HG02678 (cell line): Measurements from ENCODE around the gene KPNB1.
"Not testable (repeated sequence)": the region's sequence is repeated elsewhere in the genome, so short reads cannot be mapped to it uniquely, and the experiment has no call there.

Experiments used
- ATAC-seq: cut with Tn5 transposase; IDR thresholded peaks from one replicate; pipeline ENCODE4 v1.9.1; 2021; ENCODE audit warnings: mild to moderate bottlenecking, moderate library complexity; ENCODE audit not compliant: unreplicated experiment

The KPNB1 gene

GRCh38 chr17:47676510-47677165, 26.9 kb downstream of the KPNB1 start:
- no peak for ATAC-seq

DNA sequence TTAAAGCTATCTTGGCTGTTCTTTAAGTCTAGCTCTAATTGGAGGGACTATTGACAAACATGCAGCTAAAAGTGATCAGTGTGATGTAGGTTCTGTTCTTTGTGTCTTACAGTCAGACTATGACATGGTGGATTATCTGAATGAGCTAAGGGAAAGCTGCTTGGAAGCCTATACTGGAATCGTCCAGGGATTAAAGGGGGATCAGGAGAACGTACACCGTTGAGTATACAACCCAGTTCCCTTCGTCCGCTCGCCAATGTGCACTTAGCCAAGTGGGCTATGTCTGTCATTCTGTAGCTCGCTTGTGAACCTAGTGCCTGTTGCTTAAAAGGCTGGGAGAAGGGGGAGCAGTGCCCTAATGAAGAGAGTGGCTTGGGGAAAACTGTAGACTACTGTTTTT, 28.5 kb downstream of the KPNB1 start:
- no peak for ATAC-seq

DNA sequence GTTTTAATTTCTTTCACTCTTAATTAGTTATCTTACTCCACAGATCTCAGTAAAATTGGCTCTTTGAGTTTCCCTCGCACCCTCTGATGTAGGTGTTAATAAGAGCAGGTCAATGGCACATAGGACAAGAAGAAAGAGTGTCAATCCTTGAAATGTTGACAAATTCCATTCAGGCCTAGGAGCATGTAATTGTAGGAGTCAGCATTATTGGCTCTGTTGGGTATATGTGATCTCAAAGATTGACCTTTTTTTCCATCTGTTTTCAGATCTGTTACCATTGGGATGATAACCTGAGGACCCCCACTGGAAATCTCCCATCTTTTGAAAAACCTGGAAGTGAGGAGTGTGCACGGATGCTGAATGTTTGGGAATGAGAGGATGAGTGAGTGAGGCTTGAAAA, 32.4 kb downstream of the KPNB1 start:
- no peak for ATAC-seq

DNA sequence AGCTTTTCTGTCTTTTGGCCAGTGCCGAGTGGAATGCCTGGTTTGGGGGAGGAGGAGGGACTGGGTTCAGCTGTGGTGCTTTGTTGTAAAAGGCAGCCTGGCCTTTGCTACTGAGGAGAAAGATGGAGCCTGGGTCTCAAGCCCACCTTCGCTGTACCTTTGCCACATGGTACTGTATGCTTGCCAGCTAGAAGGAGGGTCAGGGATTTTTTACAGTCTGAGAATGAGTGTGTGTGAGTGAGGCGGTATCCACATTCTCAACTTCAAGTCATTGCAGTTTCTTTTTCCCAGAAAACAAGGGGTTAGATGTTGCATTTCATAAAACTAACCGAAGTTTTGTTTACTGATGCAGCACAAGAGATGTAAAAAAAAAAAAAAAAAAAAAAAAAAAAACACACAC, 33.0 kb downstream of the KPNB1 start:
- not testable (repeated sequence) for ATAC-seq

- ATAC-seq = no peak
These were observed 34.3 kb downstream of the KPNB1 start for GRCh38 chr17:47684025-47684424.

DNA sequence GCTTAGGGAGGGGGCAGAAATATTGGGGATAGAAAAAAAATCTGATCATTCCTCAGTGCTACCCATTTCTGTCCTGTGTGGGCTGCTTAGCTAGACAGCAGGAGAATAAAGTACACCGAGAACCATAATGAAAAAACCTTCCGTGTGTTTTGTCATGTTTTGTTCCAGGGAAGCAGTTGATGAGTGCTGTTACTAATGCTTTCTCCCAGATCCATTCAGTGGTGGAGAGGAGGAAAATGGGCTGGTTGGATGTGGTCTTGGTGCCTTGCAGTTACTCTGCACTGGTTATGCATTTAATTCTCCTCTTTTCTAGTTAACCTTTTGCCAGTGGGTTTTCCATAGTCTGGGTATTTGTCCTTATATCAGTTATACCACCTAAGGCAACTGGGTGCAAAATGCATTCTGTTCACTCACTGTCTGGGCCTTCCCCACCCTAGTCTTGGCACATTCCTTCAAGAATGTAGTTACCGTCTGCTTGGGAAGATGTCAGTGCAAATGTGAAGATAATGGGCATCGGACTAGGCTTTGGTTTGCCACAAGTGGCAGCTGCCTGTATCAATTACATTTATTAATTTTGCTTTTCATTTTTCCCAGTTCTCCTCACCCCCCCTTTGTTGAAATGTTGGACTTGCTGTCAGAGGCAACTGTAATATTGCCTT, 34.9 kb downstream of the KPNB1 start:
- no peak for ATAC-seq

DNA sequence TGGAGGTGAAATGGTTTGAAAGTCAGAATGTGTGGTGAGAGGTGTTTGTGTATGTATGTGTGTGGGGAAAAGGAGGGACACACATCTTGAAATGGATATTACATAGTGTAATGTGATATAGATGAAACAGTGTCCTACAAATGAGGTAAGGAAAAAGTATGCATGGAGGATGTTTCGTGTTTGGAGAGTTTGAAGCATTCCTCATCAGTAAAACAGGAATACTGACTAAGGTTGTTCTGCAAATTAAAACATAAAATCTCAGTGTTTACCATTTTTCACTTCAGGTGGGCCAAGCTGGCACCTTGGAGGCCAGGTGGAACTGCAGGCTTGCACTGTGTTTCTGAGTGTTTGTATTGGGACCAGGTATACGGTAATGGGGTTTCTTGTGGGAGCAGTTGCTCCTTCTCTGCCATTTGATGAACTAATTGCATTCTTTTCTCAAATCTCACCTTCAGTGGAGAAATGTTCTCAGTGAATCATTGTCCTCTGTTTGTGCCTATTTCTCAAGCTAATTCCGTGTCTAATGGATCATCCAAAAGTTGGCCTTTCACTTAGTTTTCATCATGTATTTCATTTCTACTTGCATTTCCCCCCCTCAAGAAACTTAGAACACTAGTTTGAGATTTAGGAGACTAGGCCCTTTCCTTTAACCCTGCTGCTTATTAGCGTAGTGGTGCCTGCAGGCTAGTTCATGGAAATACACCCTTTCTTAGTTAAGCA, 36.0 kb downstream of the KPNB1 start:
- no peak for ATAC-seq

DNA sequence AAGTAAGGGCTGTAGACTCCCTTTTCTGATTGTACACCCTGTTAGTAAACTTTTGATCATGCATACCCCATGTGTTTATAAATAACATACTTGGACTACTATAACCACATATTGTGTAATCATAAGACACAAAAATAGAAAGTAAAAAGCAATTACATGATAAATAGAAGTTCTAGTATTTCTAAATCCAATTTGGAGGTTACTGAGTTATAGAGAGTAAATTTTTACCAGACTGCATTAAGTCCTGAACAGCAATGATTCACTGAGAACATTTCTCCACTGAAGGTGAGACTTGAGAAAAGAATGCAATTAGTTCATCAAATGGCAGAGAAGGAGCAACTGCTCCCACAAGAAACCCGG, 36.5 kb downstream of the KPNB1 start:
- ATAC-seq = no peak

GRCh38 chr17:47686664-47687327, 37.1 kb downstream of the KPNB1 start:
- no peak for ATAC-seq

- no peak for ATAC-seq
These were observed 37.6 kb downstream of the KPNB1 start for GRCh38 chr17:47687328-47687690.

- no peak for ATAC-seq
These were observed 38.0 kb downstream of the KPNB1 start for GRCh38 chr17:47687748-47688147.

DNA sequence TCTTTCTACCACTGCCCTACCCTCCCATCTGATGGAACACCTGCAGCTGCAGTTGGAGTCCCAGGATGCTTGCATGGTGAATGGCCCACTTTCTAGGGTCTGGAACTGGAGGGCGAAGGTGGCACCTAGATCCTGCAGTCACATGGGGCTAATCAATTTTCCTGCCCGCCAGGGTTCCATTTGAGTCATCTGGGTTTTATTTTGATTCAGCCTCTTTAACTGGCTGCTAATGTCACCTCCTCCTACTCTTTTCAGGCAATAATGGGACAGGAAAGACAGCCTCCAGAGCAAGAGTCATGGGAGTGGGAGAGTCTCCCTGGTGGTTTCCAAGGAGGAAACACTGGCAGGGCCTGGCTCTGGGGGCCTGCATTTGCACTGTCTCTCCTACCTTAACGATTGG, 40.4 kb downstream of the KPNB1 start:
- ATAC-seq = no peak

DNA sequence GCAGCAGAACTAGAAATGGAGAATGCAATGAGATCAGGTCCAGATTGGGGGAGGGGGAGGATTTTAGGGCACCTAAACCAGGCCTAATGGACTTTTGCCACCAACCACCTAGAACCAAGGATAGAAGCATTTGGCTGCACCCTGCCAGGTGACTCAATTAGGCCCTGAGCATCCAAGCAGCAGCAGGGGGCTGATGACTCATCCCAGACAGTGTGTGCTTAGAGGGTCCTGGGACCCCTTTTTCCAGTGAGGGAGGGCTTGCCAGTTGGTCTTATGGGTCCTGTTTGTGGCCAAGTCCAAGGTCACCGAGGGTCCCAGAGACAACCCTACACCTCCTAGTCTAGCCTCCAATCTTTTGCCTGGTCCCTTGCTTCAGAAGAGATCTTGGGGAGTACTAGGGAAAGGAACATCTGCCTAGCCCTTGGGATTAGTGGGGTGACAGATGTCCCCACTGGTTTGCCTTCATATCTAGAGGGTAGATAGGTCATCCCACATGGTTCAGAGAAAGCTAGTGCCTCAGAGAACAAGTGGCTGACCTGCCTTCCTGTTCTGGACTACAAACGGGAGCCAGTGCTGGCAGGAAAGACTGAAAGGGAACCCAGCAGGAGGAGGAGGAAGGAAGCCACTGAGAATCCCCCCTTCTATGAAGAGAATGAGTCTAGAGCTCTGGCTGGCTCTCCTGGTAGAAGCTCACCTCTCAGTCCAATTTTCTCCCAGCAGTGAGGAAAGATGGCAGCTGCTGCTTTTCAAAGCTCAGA, 42.6 kb downstream of the KPNB1 start:
- no peak for ATAC-seq

DNA sequence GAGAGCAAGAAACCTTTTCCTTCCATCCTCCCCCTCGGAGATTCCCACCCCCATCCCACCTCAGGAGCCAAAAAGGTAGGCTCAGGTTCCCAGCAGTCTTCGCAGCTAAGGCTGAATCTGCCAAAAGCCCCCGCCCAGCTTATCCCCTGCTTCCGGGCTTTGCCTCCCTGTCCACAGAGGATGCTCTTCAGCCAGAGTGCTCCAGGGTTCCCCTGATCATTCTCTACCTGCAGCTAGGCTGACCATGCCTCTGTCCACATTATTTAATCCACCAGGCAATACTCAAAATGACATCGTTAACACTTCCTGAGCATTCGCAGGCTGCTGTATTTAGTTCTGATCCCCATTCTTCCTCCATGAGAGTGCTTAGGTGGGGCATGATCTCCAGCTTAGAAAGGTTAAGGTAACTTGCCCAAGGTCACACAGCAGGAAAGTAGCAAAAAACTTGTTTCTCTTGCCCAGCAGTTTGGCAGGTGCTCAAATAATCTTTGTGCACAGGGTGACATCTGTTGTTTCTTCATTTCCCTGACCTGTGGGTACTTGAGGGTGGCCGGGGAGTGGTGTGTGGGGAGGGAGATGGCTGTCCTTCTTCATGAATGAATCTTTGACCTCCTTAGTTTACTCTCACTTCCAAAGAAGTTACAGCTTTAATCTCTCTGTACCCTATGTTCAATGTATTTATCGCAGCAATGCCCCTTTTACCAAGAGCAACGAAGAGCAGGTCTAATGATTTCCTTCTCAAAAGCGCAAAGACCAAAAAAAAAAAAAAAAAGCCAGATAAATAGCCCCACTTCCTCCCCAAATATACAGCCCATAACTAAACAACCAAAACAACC, 43.4 kb downstream of the KPNB1 start:
- ATAC-seq = no peak

DNA sequence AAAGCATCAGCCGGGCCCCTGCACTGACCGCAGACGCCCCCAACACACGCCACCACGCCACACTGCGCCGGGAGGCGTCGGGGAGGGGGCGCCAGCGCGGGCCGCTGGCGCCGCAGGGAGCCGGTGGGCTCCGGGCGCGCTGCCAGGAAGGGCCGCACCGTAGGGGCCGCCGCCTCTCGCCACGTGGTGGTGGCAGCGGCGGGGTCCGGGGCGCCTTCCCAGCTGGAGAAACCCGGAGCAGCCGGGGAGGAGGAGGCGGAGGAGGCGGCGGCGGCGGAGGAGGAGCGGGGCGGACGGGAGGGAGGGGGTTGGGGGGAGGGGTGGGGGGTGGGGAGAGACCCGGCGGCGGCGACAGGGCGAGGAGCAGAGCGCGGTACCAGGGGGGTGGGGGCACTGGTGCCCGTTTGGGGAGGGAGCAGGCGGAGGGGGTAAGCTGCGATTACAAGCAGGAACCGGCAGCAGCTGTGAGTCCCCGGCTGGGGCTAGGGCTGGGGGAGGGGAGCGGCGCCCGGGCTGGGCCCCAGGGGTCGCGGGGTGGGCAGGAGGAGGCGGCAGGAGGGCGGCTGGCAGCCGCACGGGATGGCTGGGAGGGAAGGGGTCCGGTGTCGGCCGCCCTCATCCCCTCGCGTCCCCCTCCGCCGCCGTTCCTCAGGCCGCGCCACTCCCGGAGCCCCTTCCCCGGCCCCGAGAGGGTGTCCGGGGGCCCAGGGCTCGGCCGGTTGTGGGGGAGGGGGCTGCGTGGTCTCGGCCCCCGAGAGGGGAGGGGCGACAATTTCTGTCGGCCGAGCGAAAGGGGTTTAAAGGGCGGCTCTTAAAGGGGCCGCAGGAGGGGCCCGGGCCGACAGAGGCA, 44.2 kb downstream of the KPNB1 start, which contains the start of gene TBKBP1:
TBKBP1 (plus strand) TSS at position 431 of the 850 bp plus-strand sequence. CDS start 1,952 bp downstream, outside the sequence.
- ATAC-seq = no peak

GRCh38 chr17:47694581-47695428, 45.1 kb downstream of the KPNB1 start:
- ATAC-seq = no peak

GRCh38 chr17:47695429-47696376, 46.0 kb downstream of the KPNB1 start:
- no peak for ATAC-seq
